DOHH2 (cell line): ENCODE results near the gene MTSS2.
A peak's percentile ranks its signal among the peaks of the same experiment; 100 is the strongest.
"Not testable (repeated sequence)": the region's sequence is repeated elsewhere in the genome, so short reads cannot be mapped to it uniquely, and the experiment has no call there.

Experiments used
- H3F3A ChIP-seq: fragments of 200-600 bp; sonication (generic), shearing (Covaris generic); 2 replicates; pipeline ENCODE4 v1.6.0; 2016; ENCODE audit warnings: antibody characterized with exemption, mild to moderate bottlenecking; ENCODE audit not compliant: control insufficient read depth, insufficient read depth
- H3K27ac ChIP-seq: fragments of 200-600 bp; sonication (generic); 2 replicates; pipeline ENCODE4 v1.5.1; 2014; ENCODE audit warnings: low read depth, mild to moderate bottlenecking, low read length, moderate library complexity
- H3K27me3 ChIP-seq: fragments of 200-600 bp; sonication (generic); 2 replicates; pipeline ENCODE4 v1.6.1; 2014; ENCODE audit warnings: mild to moderate bottlenecking, low read length, mixed read lengths; ENCODE audit not compliant: control insufficient read depth
- H3K36me3 ChIP-seq: fragments of 200-600 bp; sonication (generic); 2 replicates; pipeline ENCODE4 v1.6.1; 2014; ENCODE audit warnings: mild to moderate bottlenecking, low read length, moderate library complexity, mixed read lengths; ENCODE audit not compliant: control insufficient read depth
- H3K4me1 ChIP-seq: fragments of 200-600 bp; sonication (generic); 2 replicates; pipeline ENCODE4 v1.6.1; 2014; ENCODE audit warnings: mild to moderate bottlenecking, low read length, mixed read lengths; ENCODE audit not compliant: control insufficient read depth
- H3K4me2 ChIP-seq: fragments of 200-600 bp; sonication (generic); 2 replicates; pipeline ENCODE4 v1.6.0; 2014; ENCODE audit warnings: mild to moderate bottlenecking, low read length, moderate library complexity
- H3K4me3 ChIP-seq: fragments of 200-600 bp; sonication (generic); 2 replicates; pipeline ENCODE4 v1.5.1; 2014; ENCODE audit warnings: mild to moderate bottlenecking, low read length, mixed read lengths
- H3K79me2 ChIP-seq: fragments of 200-600 bp; sonication (generic); 2 replicates; pipeline ENCODE4 v1.6.1; 2014; ENCODE audit warnings: mild to moderate bottlenecking, low read length, mixed read lengths; ENCODE audit not compliant: control insufficient read depth
- H3K9me2 ChIP-seq: fragments of 200-600 bp; sonication (generic); replicated peaks from 2 replicates; pipeline ENCODE4 v1.6.1; 2014; ENCODE audit warnings: mild to moderate bottlenecking, low read length, mixed read lengths; ENCODE audit not compliant: control insufficient read depth
- H3K9me3 ChIP-seq: fragments of 200-600 bp; sonication (generic); 2 replicates; pipeline ENCODE4 v1.6.1; 2014; ENCODE audit warnings: antibody characterized with exemption, low read length, mixed read lengths; ENCODE audit not compliant: control insufficient read depth, insufficient read depth
- H4K20me1 ChIP-seq: fragments of 200-600 bp; sonication (generic); 2 replicates; pipeline ENCODE4 v1.6.0; 2014; ENCODE audit warnings: low read depth, mild to moderate bottlenecking, antibody characterized with exemption, low read length, moderate library complexity; ENCODE audit not compliant: control insufficient read depth, insufficient read depth
- EZH2phosphoT487 ChIP-seq: fragments of 200-600 bp; sonication (generic); IDR thresholded peaks from 2 replicates; pipeline ENCODE4 v1.6.1; 2017; ENCODE audit warnings: borderline replicate concordance, mild to moderate bottlenecking, antibody characterized with exemption, low read length, moderate library complexity, mixed read lengths
- TF ChIP-seq, protein P1 (sequence below): fragments of 200-600 bp; sonication (generic); IDR thresholded peaks from one replicate; pipeline ENCODE4 v1.5.1; 2014; ENCODE audit warnings: antibody characterized with exemption, mild to moderate bottlenecking, low read depth, low read length; ENCODE audit not compliant: poor library complexity, severe bottlenecking

The MTSS2 gene

DNA sequence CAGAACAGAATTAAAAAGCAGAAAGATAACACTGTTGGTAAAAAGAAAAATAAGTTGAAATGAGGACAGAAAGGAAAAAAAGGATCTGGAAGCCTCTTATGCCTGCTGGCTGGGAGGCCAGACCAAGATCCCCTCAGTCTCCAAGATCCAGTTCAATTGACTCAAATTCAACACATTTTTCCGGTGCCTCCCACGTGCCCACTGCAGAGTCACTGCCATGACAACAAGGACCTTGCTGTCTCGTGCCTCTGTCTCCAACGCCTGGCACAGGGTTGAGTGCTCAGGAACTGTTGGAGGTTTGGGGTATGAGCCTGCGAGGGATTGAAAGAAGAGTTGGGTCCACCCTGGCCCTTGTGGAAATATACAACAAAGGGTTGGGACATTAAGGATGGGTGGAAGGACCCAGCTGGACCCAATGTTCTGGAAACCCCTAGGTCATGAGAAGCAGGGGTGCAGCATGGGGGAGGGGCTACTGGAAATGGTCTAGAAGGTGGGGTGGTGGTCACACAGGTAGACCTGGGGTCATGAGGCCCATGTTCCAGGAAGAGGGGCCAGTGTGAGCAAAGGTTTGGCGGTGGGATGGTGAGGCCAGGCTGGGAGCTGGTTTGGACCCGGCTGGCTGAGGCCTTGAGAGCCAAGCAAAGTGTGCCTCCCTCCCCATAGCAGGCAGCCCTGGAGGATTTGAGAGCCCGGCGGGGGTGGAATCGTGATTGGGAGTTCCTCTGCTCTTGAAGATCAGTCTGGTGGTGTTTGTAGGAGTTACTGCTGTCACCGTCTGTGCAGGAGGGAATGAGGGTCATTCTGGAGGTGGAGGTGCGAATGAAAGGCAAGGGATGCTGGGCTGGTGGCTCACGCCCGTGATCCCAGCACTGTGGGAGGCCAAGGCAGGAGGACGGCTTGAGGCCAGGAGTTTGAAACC, 38.2 kb downstream of the MTSS2 start:
- Histone ChIP-seq H3K79me2 (no peaks in the 10 kb centered on the region), H3K36me3 (no peaks in the 10 kb centered on the region), H3K9me2 (no peaks in the 10 kb centered on the region), H4K20me1 (no peaks in the 10 kb centered on the region), H3K4me1 (peaks cover 9% of the 10 kb centered on the region), H3K9me3 (peaks cover 3% of the 10 kb centered on the region; the same call in 1 of the 2 replicates), H3F3A (peaks cover 7% of the 10 kb centered on the region), H3K4me2 (no peak overlapping the region), H3K27ac (no peak overlapping the region), H3K4me3 (no peak overlapping the region), H3K27me3 (no peaks in the 10 kb centered on the region)
- no peak for TF ChIP-seq EZH2phosphoT487
- TF ChIP-seq, protein P1, sequence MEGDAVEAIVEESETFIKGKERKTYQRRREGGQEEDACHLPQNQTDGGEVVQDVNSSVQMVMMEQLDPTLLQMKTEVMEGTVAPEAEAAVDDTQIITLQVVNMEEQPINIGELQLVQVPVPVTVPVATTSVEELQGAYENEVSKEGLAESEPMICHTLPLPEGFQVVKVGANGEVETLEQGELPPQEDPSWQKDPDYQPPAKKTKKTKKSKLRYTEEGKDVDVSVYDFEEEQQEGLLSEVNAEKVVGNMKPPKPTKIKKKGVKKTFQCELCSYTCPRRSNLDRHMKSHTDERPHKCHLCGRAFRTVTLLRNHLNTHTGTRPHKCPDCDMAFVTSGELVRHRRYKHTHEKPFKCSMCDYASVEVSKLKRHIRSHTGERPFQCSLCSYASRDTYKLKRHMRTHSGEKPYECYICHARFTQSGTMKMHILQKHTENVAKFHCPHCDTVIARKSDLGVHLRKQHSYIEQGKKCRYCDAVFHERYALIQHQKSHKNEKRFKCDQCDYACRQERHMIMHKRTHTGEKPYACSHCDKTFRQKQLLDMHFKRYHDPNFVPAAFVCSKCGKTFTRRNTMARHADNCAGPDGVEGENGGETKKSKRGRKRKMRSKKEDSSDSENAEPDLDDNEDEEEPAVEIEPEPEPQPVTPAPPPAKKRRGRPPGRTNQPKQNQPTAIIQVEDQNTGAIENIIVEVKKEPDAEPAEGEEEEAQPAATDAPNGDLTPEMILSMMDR = no peak

DNA sequence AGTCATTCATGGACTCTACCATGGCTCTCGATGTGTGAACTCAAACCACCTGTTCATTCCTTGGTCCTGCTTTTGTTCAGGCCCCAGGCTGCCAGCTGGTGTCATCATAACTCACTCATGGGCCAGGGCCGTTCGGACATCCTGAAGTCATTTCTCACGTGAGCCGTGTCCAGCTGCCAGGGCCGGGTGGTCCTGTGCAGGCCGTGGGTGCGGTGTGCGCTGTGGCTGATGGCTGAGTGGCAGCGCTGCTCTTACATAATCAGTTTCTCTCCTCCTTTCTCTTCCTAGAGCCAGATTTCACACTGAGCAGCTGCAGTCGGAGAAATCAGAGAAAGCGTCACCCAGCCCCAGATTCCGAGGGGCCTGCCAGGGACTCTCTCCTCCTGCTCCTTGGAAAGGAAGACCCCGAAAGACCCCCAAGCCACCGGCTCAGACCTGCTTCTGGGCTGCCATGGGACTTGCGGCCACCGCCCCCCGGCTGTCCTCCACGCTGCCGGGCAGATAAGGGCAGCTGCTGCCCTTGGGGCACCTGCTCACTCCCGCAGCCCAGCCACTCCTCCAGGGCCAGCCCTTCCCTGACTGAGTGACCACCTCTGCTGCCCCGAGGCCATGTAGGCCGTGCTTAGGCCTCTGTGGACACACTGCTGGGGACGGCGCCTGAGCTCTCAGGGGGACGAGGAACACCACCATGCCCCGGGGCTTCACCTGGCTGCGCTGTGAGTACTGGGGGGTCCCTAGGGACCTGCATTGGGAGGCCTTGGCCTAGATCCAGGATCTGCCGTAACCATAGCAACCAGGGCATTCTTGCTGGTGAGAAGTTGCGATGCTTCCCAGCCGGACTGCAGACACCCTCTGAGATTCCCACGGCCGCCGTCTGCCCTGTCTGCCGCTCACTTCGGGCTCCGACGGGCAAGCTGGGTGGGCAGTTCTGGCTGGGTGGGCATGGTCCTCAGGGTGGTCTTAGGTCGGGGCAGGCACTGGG, 39.3 kb downstream of the MTSS2 start, which contains the start of gene IL34:
TSS of gene IL34 (plus strand) at position 300 of the 982 bp plus-strand sequence. CDS start at position 689, 389 bp downstream.
- Histone ChIP-seq H3K27me3 (no peaks in the 10 kb centered on the region), H3K4me3 (no peak within 1 kb of the TSS), H3K79me2 (no peaks in the 10 kb centered on the region), H3K9me3 (peaks cover 3% of the 10 kb centered on the region; the same call in 1 of the 2 replicates), H4K20me1 (no peaks in the 10 kb centered on the region), H3K27ac (no peak within 1 kb of the TSS), H3K4me2 (peak within 1 kb of the TSS; percentile 40; the same call in 1 of the 2 replicates), H3K36me3 (no peaks in the 10 kb centered on the region), H3F3A (peaks cover 7% of the 10 kb centered on the region), H3K4me1 (peaks cover 9% of the 10 kb centered on the region), H3K9me2 (no peaks in the 10 kb centered on the region)
- no peak for TF ChIP-seq EZH2phosphoT487
- TF ChIP-seq, protein P1 = no peak

DNA sequence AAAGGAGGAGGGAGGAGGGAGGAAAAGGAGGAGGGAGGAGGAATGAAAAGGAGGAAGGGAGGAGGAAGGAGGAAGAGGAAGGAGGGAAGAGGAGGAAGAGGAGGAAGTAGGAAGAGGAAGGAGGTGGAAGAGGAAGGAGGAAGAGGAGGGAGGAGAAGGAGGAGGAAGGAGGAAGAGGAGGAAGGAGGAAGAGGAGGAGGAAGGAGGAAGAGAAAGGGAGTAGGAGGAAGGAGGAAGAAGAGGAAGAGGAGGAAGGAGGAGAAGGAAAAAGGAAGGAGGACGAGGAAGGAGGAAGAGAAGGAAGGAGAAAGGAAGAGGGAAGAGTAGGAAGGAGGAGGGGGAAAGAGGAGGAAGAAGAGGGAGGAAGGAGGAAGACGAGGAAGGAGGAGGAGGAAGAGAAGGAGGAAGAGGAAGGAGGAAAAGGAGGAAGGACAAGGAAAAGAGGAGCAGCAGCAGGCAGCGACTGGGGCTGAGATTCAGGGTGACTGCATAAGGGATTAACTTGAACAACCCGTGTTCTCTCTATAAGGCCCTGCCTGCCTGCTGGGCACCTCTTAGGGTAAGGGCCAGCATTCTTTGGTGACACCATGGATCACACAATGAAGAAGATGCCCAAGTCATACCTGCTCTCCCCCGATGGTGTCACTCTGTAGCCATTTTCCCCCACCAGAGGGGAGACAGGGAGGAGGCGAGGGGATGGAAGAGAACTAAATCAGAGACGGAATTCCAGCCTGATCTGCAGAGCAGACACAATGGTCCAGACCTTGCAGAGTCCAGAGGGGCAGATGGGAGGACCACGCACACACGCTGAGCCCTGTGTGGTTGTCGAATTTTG, 40.9 kb downstream of the MTSS2 start:
- no peaks in the 10 kb centered on the region for H3K79me2 ChIP-seq
- H3K9me3 ChIP-seq = peaks cover 3% of the 10 kb centered on the region; the same call in 1 of the 2 replicates
- peaks cover 7% of the 10 kb centered on the region for H3F3A ChIP-seq
- H3K36me3 ChIP-seq = no peaks in the 10 kb centered on the region
- H3K27me3 ChIP-seq = no peaks in the 10 kb centered on the region
- H3K4me3 ChIP-seq = peak overlapping the region; percentile 35; the same call in 1 of the 2 replicates
- peaks cover 9% of the 10 kb centered on the region for H3K4me1 ChIP-seq
- H4K20me1 ChIP-seq = no peaks in the 10 kb centered on the region
- TF ChIP-seq, protein P1 = no peak
- TF ChIP-seq EZH2phosphoT487 = no peak
- no peaks in the 10 kb centered on the region for H3K9me2 ChIP-seq
- peak overlapping the region; percentile 40 for H3K4me2 ChIP-seq
- H3K27ac ChIP-seq = no peak overlapping the region

GRCh38 chr16:70643264-70643663, 42.6 kb downstream of the MTSS2 start:
- not testable (repeated sequence) for H3K4me1 ChIP-seq, H3K27ac ChIP-seq, H4K20me1 ChIP-seq, H3K79me2 ChIP-seq, H3K27me3 ChIP-seq, H3K9me2 ChIP-seq, H3K4me2 ChIP-seq, H3K4me3 ChIP-seq, H3F3A ChIP-seq, H3K36me3 ChIP-seq, H3K9me3 ChIP-seq
